Choroid plexus epithelial cell (primary cell): ENCODE data around the gene RSL24D1.
"Not testable (repeated sequence)": the region's sequence is repeated elsewhere in the genome, so short reads cannot be mapped to it uniquely, and the experiment has no call there.

Experiments used
- DNase-seq: peaks from one replicate; pipeline ENCODE4 v3.0.0-alpha.2; 2010; ENCODE audit warnings: low read depth
- H3K4me3 ChIP-seq: 2 replicates; pipeline ENCODE4 v1.5.1; 2011; ENCODE audit warnings: low read depth, mild to moderate bottlenecking, control low read depth, low read length, moderate library complexity
- CTCF ChIP-seq: conservative IDR thresholded peaks from 2 replicates; pipeline ENCODE4 v1.5.1; 2011; ENCODE audit warnings: low read depth, mild to moderate bottlenecking, control low read depth, inconsistent platforms, low read length, moderate library complexity

The RSL24D1 gene

GRCh38 chr15:55164284-55164683, 32.5 kb downstream of the RSL24D1 start:
- no peak for TF ChIP-seq CTCF
- no peak for DNase-seq
- H3K4me3 ChIP-seq = no peak overlapping the region

- no peak overlapping the region for H3K4me3 ChIP-seq
- DNase-seq = no peak
- TF ChIP-seq CTCF = no peak
Measured at GRCh38 chr15:55151631-55152030, 45.1 kb downstream of the RSL24D1 start.

GRCh38 chr15:55143132-55143531, 53.6 kb downstream of the RSL24D1 start:
- DNase-seq, H3K4me3 ChIP-seq: not testable (repeated sequence)

GRCh38 chr15:55133972-55134371, 62.8 kb downstream of the RSL24D1 start:
- TF ChIP-seq CTCF = no peak
- no peak for DNase-seq
- H3K4me3 ChIP-seq = no peak overlapping the region

- DNase-seq = no peak
- H3K4me3 ChIP-seq = no peak overlapping the region
- no peak for TF ChIP-seq CTCF
Measured at GRCh38 chr15:55132672-55133071, 64.1 kb downstream of the RSL24D1 start.
